WTC11 (cell line): ENCODE results near the gene ARF5. TPM values are rescaled to one million over a fixed set of nuclear protein-coding genes. Genes with fewer than 3 reads are reported as not detected.

Source experiments
- ATAC-seq: fragments of 200-7000 bp; cut with Tn5 transposase; 2 replicates; pipeline ENCODE4 v1.10.0; 2021; ENCODE audit warnings: mild to moderate bottlenecking, moderate library complexity
- CTCF ChIA-PET: fragments of 300-600 bp; sonication (Branson Sonifier 250); formaldehyde crosslinking; loops from one replicate; lab custom pipeline; 2021; ENCODE audit warnings: antibody characterized with exemption; lab: Charles Lee
- POLR2A ChIA-PET: fragments of 350-600 bp; sonication (Branson Sonifier 250); formaldehyde crosslinking; loops from one replicate; lab custom pipeline; 2021; ENCODE audit warnings: antibody characterized with exemption; lab: Charles Lee
- DNase-seq: peaks from one replicate; pipeline ENCODE4 v3.0.0; 2021; ENCODE audit warnings: low spot score
- H3K27ac Mint-ChIP-seq: 2 replicates; pipeline ENCODE4 v1.8.0; 2021; ENCODE audit warnings: mixed read lengths
- H3K27me3 Mint-ChIP-seq: 2 replicates; pipeline ENCODE4 v1.8.0; 2021; ENCODE audit warnings: low read depth, mild to moderate bottlenecking, moderate library complexity, mixed read lengths
- H3K36me3 Mint-ChIP-seq: 2 replicates; pipeline ENCODE4 v1.8.0; 2021; ENCODE audit warnings: mixed read lengths
- H3K4me1 Mint-ChIP-seq: 2 replicates; pipeline ENCODE4 v1.8.0; 2022; ENCODE audit warnings: mixed read lengths
- H3K4me3 Mint-ChIP-seq: 2 replicates; pipeline ENCODE4 v1.8.0; 2021; ENCODE audit warnings: mild to moderate bottlenecking, moderate library complexity, mixed read lengths
- H3K9me3 Mint-ChIP-seq: 2 replicates; pipeline ENCODE4 v1.8.0; 2021; ENCODE audit warnings: mixed read lengths
- ATF3 ChIP-seq: sonication (generic); formaldehyde crosslinking; conservative IDR thresholded peaks from 2 replicates; pipeline ENCODE4 v1.8.1; 2022; ENCODE audit warnings: mild to moderate bottlenecking, missing genetic modification reagents
- CTCF ChIP-seq: fragments of 200-600 bp; IDR thresholded peaks from 2 replicates; pipeline ENCODE4 v1.8.0; 2022; ENCODE audit warnings: antibody characterized with exemption
- E2F4 ChIP-seq: sonication (generic); formaldehyde crosslinking; IDR thresholded peaks from 2 replicates; pipeline ENCODE4 v1.8.1; 2022; ENCODE audit warnings: low read depth, mild to moderate bottlenecking, moderate library complexity, missing genetic modification reagents, borderline replicate concordance
- ETV6 ChIP-seq: sonication (generic); formaldehyde crosslinking; IDR thresholded peaks from 2 replicates; pipeline ENCODE4 v1.8.1; 2022; ENCODE audit warnings: mild to moderate bottlenecking, missing genetic modification reagents
- FOXP1 ChIP-seq: sonication (generic); formaldehyde crosslinking; IDR thresholded peaks from 2 replicates; pipeline ENCODE4 v1.8.0; 2022; ENCODE audit warnings: missing genetic modification reagents, mild to moderate bottlenecking, moderate library complexity, borderline replicate concordance
- HMGXB4 ChIP-seq: sonication (generic); formaldehyde crosslinking; IDR thresholded peaks from 2 replicates; pipeline ENCODE4 v1.8.1; 2023; ENCODE audit warnings: mild to moderate bottlenecking, moderate library complexity, missing genetic modification reagents
- JAZF1 ChIP-seq: fragments of 250-450 bp; sonication (Bioruptor Pico); IDR thresholded peaks from 2 replicates; pipeline ENCODE4 v1.9.0; 2021; ENCODE audit warnings: moderate library complexity, mild to moderate bottlenecking, inconsistent platforms
- PRDM15 ChIP-seq: sonication (generic); formaldehyde crosslinking; IDR thresholded peaks from 2 replicates; pipeline ENCODE4 v1.8.0; 2022; ENCODE audit warnings: missing genetic modification reagents
- SOX15 ChIP-seq: fragments of 250-450 bp; sonication (Bioruptor Pico); IDR thresholded peaks from 2 replicates; pipeline ENCODE4 v1.9.0; 2021; ENCODE audit warnings: mild to moderate bottlenecking
- TP53 ChIP-seq: sonication (generic); formaldehyde crosslinking; IDR thresholded peaks from 2 replicates; pipeline ENCODE4 v1.8.1; 2023; ENCODE audit warnings: mild to moderate bottlenecking, missing genetic modification reagents
- USF2 ChIP-seq: sonication (generic); formaldehyde crosslinking; IDR thresholded peaks from 2 replicates; pipeline ENCODE4 v1.8.1; 2023; ENCODE audit warnings: mild to moderate bottlenecking, missing genetic modification reagents, moderate library complexity
- ZBTB43 ChIP-seq: sonication (generic); formaldehyde crosslinking; IDR thresholded peaks from 2 replicates; pipeline ENCODE4 v1.8.1; 2023; ENCODE audit warnings: mild to moderate bottlenecking, missing genetic modification reagents
- ZNF232 ChIP-seq: sonication (generic); formaldehyde crosslinking; IDR thresholded peaks from 2 replicates; pipeline ENCODE4 v1.8.0; 2022; ENCODE audit warnings: mild to moderate bottlenecking, missing genetic modification reagents
- ZNF512 ChIP-seq: sonication (generic); formaldehyde crosslinking; IDR thresholded peaks from 2 replicates; pipeline ENCODE4 v1.8.1; 2022; ENCODE audit warnings: missing genetic modification reagents, borderline replicate concordance
- total RNA-seq: library from RNA; stranded (reverse); gene quantifications from 3 replicates; pipeline ENCODE4 v1.2.3, GENCODE V29; 2021

Gene ARF5
- total RNA-seq, 1 experiment from 2014 or later: 167 TPM

- Mint-ChIP-seq H3K27me3 (peaks cover 29% of the 10 kb centered on the region), H3K36me3 (no peaks in the 10 kb centered on the region), H3K4me1 (peaks cover 11% of the 10 kb centered on the region), H3K9me3 (no peaks in the 10 kb centered on the region), H3K4me3 (peak overlapping the region; percentile 33), H3K27ac (no peak overlapping the region)
- peak; percentile 91 for DNase-seq
- ATAC-seq: peak; percentile 99
- POLR2A ChIA-PET: interaction anchor here (0.7 to 1.2 kb wide), 2 partner anchors 40 to 41 kb away, joined by 3 to 5 read pairs; partner anchors contain the start of gene ARF5
- TF ChIP-seq CTCF (peak; percentile 63), ZNF512 (CRISPR knock-in tag) (0 out of 2 replicates have a peak, but pooled peaks have one; percentile 29), SOX15 (no peak)
- CTCF ChIA-PET: interaction anchor here (0.6 to 2.8 kb wide), 46 partner anchors 9 to 580 kb away, joined by 3 to 89 read pairs (median 4); partner anchors contain the start of genes ARF5, GCC1 and PAX4
Measured at GRCh38 chr7:127629268-127629854, 41.1 kb downstream of the ARF5 start.

- H3K4me1 Mint-ChIP-seq: peaks cover 11% of the 10 kb centered on the region
- ATAC-seq (no peak), DNase-seq (no peak)
- TF ChIP-seq E2F4: no peak
- no peak for TF ChIP-seq TP53 (CRISPR knock-in tag)
- TF ChIP-seq PRDM15 (CRISPR knock-in tag): no peak
- no peak for TF ChIP-seq JAZF1 (CRISPR knock-in tag)
- TF ChIP-seq USF2 (CRISPR knock-in tag): no peak
- no peak for TF ChIP-seq ETV6 (CRISPR knock-in tag)
- TF ChIP-seq ZBTB43 (CRISPR knock-in tag): no peak
- no peak for TF ChIP-seq HMGXB4 (CRISPR knock-in tag)
- TF ChIP-seq ATF3 (CRISPR knock-in tag): no peak
- TF ChIP-seq FOXP1 (CRISPR knock-in tag): no peak
- TF ChIP-seq ZNF512 (CRISPR knock-in tag): no peak
- no peak for TF ChIP-seq ZNF232
- no peaks in the 10 kb centered on the region for H3K36me3 Mint-ChIP-seq
- H3K4me3 Mint-ChIP-seq: no peak overlapping the region
- H3K27ac Mint-ChIP-seq: no peak overlapping the region
- ChIA-PET CTCF (interaction anchor here (1.0 to 1.5 kb wide), 3 partner anchors 9 to 44 kb away, joined by 3 to 6 read pairs (median 3); partner anchors contain the start of gene ARF5), POLR2A (no interaction called here)
- H3K9me3 Mint-ChIP-seq: no peaks in the 10 kb centered on the region
- H3K27me3 Mint-ChIP-seq: peaks cover 41% of the 10 kb centered on the region
Measured at GRCh38 chr7:127632276-127632910, 44.2 kb downstream of the ARF5 start.
